ENCODE data around the gene SLC39A11.

- TF ChIP-seq CTCF (conservative IDR thresholded peaks at IDR 0.05 in 1 of 2, IDR thresholded peaks at IDR 0.05 in 1 of 2; ENCODE audit: low read depth in 1 of 2, low read length in 2 of 2) (no peak), EZH2 (IDR thresholded peaks at IDR 0.05; ENCODE audit: low read length, missing control alignments) (no peak)
Observed at GRCh38 chr17:72782985-72783701, 309.3 kb downstream of the SLC39A11 start.

Measured in fibroblast of lung (primary cell).